Stimulated activated CD4-positive, alpha-beta T cell treated with anti-CD3 and anti-CD28 coated beads, TNF-alpha, amount 100 ng/mL, for 1 hour (primary cell): ENCODE measurements around the gene XPO6.

Experiments
- DNase-seq, 3 donors: peaks; one replicate each; pipeline ENCODE4 v3.0.0-alpha.2; 2020; ENCODE audit warnings: low read depth in 3 of 3, low spot score in 1 of 3

The XPO6 gene

DNA sequence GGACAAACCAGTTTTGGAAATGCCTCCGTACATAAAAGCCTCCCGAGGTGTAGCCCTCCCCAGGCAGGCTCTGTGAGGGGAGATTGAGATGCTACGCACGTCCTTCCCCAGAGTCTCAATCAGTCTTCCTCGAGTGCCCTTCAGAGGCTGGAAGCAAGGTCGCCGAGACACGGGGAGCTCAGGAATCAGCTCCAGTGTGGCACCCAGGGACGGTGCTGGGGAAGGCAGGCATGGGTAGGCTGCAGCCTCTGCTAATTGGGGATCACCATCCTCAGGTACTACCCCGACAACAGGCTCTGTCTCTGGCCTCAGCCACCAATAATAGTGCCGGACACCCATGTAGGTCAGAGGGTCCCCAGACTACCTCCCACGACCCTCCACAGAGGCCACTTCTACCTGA is 120.1 kb downstream of the XPO6 start:
- DNase-seq = no peak

DNA sequence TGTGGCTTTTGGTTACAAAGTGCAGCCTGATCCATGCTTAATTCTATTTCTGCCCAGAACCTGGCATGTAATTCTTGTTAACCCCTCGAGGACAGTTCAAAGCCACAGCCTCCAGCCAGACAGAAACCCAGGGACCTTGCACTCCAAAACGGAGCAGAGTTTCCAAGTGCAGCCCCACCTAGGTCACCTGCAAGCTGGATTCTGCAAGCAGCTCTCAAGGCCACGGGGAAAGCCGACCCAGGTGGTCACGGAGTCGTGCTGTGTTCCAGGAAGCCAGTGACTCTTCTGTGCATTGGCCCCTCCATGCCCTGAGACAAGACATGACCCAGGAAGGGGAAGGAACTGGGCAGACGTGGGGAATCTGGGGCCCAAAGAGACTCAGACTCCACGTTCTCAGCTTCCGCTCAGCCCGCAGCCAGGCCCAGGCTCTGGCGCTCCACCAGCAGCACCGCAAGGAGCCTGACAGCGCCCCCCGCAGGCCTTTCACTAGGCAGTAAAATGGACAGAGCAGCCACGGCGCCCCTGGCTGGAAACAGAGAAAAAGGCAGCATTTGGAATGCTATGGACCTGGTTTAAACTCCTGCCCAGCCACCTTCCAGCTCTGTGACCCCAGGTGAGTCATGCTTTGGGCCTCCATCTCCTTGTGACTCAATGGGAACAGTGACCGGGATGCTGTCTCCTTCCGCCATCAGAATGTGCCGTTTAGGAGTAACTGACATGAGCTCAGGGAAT is 121.0 kb downstream of the XPO6 start:
- DNase-seq = no peak

- no peak for DNase-seq
Measured at GRCh38 chr16:28089992-28090365, 121.8 kb downstream of the XPO6 start.

- DNase-seq = no peak
Measured at GRCh38 chr16:28089205-28089991, 122.4 kb downstream of the XPO6 start.

DNA sequence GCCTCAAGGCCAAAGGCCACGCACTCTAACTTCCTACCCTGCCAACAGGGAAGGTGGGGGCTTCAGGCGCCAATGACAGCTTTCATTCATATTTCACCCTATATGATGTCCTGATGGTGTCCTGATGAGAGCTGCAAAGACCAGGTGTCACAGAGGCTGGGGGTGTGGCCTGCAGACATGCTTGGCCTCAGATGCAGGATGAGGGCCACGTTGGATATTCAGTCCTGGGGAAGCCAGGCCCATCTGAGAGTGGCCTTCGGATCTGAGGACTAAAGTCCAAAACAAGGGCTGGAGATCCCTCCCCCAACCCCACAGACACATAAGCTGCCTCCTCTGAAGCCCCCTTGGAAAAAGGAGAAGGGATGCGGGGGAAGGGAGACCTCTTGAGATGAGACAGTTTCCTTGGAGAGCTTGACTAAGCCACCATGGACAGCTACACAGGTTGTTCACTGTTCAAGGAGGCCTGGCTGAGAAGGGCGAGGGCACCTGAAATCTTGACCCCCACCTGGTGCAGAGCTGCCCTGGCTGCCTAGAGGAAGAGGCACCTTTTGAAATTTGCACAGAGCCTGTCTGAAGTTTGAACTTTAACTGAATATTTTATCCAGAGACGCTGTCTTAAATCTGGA is 124.0 kb downstream of the XPO6 start:
- no peak for DNase-seq

DNA sequence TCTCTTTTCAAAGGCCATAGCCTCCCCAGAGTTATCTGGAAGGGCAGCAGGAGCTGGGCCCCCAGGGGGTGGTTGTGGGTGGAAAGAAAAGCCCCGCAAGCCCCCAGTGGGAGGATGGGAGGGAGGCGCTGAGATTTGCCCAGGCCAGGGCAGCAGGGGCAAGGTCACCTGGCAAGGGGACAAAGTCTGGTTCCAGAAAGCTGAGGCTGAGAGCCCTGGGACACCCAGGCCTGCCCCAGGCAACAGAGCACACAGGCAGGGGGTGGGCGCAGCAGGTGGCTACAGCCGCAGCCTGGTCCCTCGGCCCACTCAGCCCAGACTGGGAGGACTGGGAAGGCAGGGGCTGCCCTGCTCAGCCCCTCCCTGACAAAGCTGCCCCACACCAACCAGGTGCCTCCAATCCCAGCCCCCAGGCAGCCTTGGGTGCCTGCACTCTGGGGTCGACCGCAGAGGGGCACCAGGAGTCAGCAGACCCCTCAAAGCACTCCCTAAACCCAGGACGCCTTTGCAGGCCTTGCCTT is 124.6 kb downstream of the XPO6 start:
- DNase-seq = no peak

DNA sequence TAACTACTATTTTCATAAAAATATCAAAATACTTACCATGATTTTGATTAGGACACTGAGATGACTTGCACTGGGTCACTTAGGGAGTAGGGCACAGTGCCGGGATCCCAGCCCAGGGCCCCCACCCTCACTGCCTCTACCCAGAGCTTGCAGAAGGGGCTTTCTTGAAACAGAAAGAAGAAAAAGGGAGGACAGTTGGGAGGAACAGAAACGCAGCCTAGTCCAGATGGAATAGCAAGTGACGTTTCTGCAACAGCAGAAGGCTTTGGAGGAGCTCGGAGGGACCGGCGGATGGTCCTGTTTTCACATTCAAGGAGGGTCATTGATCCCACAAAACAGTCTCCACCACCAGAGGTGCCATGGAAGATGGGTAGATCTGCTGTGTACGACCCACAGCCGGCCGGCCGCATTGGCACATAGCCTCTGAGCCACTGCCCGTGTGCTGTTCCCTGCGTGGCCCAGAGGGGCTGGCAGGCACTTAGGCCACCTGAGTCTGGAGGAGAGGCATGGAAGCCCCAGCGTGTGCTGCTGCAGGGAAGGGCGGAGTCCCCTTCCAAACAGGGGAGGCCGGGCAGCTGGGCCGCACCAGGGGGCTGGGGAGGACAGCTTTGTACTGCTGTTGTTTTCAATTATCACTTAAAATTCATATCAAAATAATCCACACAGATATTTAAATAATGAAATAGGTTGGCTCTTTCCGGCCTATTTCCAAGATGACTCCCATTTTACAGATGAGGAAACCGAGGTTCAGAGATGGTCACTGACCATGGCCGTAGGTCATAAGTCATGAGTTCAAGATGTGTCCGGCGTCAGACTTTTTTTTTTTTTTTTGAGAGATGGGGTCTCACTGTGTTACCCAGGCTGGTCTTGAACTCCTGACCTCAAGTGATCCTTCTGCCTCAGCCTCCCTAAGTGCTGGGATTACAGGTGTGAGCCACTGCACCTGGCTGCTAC is 125.3 kb downstream of the XPO6 start:
- no peak for DNase-seq

DNA sequence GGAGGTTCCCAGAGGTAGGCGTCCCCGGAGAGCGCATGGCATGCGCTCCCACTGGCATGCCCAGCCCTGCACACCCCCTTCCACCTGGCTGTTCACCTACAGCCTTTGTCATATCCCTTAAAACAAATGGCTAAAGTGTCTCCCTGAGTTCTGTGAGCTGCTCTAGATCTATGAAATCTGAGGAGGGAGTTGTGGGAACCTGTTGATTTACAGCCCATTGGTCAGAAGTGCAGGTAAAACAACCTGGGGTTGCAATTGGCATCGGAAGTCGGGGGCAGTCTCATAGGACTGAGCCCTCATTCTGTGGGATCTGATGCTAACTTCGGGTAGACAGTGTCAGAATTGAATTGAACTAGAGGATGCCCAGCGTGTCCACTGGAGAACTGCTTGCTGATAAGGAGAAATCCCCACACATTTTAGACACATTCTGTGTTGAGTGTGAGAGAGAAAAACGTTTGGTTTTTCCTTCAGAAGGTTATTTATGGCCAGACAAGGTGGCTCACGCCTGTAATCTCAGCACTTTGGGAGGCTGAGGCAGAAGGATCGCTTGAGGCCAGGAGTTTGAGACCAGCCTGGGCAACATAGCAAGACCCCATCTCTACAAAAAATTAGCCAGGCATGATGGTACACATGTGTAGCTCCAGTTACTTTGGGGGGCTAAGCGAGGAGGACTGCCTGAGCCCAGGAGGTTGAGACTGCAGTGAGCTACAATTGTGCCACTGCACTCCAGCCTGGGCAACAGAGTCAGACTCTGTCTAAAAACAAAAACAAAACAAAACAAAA is 126.2 kb downstream of the XPO6 start:
- DNase-seq = no peak

DNA sequence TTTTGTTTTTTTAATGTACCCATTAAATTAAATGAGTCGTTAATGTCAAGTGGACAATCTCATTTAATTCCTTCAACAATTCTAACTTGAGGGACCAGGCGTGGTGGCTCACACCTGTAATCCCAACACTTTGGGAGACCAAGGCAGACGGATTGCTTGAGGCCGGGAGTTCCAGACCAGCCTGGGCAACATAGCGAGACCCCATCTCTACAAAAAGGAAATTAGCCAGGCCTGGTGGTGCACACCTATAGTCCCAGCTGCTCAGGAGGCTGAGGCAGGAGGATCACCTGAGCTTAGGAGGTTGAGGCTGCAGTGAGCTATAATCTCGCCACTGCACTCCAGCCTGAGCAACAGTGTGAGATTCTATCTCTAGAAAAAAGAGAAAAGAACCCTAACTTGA is 127.6 kb downstream of the XPO6 start:
- DNase-seq = no peak

GRCh38 chr16:28082624-28083023 is 129.1 kb downstream of the XPO6 start:
- no peak for DNase-seq

DNA sequence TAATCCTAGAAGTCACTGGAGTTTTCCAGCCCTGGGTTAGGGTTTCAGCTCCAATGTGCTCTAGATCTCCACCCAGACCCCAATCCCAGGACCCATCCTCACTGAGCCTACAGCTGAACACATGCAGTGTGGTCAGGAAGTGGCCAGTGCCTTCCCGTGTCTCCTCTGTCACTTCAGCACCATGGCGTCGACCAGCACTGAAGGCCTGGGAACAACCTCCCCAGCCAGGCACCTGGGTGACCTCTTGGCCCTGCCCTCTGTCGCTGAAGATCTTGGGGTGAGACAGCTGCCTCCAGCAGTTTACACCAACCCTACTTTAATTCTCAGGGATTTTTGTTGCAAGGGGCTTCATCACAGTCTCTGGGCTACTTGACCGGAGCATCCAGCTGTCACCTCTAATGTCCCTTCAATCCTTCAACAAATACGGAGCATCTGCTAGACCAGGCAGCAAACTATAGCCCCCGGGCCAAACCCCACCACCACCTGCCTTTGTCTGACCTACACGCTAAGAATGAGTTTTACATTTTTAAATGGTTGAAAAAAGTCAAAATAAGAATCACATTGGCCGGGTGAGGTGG is 130.3 kb downstream of the XPO6 start:
- no peak for DNase-seq

- DNase-seq = no peak
Measured at GRCh38 chr16:28078261-28078660, 133.5 kb downstream of the XPO6 start.

DNA sequence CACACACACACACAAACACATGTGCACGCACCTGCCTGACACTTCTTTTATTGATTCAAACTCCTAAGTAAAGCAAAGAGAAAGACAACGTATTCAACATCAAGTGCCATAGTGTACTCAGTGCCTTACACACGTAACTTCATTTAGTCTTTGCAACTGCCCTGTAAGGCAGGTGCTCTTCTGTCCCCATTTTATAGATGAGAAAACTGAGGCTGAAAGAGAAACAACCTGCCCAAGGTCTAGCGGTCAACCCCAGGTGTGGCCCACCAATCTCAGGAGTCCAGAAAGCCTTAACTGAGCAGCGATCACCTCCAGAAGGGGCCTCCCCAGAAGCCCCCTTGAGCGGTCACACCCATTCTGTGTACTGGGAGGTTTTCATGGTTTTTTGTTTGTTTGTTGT is 137.9 kb downstream of the XPO6 start:
- no peak for DNase-seq

- no peak for DNase-seq
Measured at GRCh38 chr16:28072087-28072486, 139.7 kb downstream of the XPO6 start.

GRCh38 chr16:28069971-28070794 is 141.6 kb downstream of the XPO6 start:
- DNase-seq = no peak

GRCh38 chr16:28068976-28069375 is 142.8 kb downstream of the XPO6 start:
- no peak for DNase-seq

DNA sequence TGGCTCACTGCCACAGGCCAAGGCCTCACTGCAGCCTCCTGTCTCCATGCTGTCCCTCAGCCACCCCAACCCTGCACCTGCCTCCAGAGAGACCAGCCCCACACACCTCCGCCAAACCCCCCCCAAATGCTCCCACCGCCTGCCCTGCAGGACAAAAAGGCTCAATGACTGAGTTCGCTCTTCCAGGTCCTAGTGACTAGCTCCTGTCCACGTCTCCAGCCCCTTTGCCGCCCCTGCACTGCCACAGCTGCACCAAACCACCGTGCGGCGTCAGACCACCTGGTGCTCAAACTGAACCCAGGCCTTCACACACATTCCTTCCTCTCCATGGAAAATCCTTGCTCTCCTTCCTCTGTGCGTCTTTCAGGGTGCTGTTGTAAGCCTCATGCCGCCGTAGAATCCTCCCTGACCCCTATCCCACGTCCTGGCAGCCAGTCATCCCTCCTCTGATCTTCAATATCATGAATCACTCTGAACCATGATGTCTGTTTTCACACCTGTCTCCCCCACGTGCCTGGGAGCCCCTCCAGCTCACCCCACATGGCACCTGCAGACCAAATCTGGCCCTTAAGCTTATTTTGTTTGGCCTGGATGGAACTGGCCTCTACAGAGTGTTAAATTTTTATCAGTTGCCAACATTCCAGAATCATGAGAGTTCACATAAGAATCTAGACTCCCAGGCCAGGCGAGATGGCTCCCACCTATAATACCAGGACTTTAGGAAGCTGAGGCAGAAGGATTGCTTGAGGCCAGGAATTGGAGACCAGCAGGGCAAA is 144.0 kb downstream of the XPO6 start:
- DNase-seq = no peak

- no peak for DNase-seq
Measured at GRCh38 chr16:28064706-28065249, 147.0 kb downstream of the XPO6 start.
